ENCODE results near the gene PCDH9.

The PCDH9 gene

DNA sequence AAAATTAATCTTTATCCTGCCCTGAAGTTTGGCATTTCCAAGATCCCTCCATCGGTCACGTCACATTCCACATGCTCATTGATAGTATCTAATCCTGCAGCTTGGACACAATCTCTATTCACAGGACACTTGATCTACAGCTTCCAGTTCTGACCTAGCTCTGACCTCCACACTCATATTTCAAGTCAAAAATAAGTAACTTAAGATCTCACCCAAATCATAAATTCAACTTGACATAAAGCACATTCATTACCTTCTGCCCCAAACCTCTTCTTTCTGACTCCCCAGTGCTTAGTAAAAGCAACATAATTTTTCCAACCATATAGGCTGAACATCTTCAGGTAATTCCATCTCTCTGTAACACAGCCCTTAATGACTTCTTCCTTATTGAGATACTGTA, 880.2 kb downstream of the PCDH9 start:
- H2AFZ ChIP-seq (ENCODE audit: low read depth, low read length, severe bottlenecking): no peak overlapping the region
- no peak for TF ChIP-seq EZH2phosphoT487 (conservative IDR thresholded peaks at IDR 0.05; ENCODE audit: low read length)
- TF ChIP-seq, protein P1, sequence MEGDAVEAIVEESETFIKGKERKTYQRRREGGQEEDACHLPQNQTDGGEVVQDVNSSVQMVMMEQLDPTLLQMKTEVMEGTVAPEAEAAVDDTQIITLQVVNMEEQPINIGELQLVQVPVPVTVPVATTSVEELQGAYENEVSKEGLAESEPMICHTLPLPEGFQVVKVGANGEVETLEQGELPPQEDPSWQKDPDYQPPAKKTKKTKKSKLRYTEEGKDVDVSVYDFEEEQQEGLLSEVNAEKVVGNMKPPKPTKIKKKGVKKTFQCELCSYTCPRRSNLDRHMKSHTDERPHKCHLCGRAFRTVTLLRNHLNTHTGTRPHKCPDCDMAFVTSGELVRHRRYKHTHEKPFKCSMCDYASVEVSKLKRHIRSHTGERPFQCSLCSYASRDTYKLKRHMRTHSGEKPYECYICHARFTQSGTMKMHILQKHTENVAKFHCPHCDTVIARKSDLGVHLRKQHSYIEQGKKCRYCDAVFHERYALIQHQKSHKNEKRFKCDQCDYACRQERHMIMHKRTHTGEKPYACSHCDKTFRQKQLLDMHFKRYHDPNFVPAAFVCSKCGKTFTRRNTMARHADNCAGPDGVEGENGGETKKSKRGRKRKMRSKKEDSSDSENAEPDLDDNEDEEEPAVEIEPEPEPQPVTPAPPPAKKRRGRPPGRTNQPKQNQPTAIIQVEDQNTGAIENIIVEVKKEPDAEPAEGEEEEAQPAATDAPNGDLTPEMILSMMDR (IDR thresholded peaks at IDR 0.05; ENCODE audit: insufficient read depth, low read length, poor library complexity, severe bottlenecking): no peak

DNA sequence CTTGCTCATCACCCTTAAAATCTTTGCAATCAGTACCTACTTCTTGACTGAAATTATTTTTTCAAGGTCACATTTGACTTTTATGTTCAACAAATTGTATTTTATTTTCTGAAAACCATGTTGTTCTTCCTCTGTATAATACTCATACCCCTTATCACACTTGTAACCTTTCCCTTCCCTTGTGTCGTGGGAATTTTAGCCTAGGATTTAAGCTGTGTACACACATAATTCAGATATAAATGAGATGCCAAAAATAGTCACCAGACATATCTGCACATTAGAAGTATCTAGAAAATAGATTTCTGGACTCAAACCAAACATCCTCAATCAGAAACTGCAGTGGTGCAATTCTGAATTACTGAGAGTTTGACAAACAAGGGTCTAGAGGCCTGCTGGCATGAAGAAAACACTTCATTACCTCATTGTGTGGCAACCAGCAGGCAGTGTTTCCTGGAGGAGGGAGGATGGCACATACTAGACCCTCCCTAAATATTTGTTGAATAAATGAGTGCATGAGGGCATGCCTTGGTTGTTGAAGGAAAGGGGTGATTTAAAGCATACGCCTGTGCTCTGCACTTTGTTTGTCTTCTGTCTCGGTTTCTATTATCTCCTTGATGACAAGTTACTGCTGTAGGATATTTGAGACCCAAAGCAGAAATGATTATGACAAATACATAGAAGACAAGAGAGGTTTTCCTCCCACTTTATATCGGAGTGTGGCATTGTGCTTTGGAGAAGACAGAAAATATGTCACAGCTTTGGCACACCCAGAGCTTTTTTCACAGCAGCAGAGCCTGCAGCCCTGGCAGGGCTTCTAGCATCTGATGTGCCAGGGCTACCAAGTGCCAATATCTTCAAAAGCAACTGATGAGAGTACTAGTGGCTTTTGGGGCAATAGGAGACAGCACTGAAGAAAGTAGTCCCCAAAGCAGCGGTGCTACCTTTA, 881.1 kb downstream of the PCDH9 start:
- Histone ChIP-seq H2AFZ (ENCODE audit: low read depth, low read length, severe bottlenecking) (no peak overlapping the region), H3K9ac (ENCODE audit: low read length) (no peak overlapping the region), H4K20me1 (ENCODE audit: low read depth, low read length) (no peaks in the 10 kb centered on the region), H3K79me2 (ENCODE audit: insufficient read depth, low read length) (no peaks in the 10 kb centered on the region), H3K4me2 (ENCODE audit: low read depth, low read length, poor library complexity, severe bottlenecking) (no peak overlapping the region), H3K36me3 (ENCODE audit: low read length) (no peaks in the 10 kb centered on the region), H3K4me3 (ENCODE audit: insufficient read depth, low read length, poor library complexity, severe bottlenecking) (no peak overlapping the region), H3K27me3 (ENCODE audit: low read length) (no peaks in the 10 kb centered on the region), H3K9me3 (ENCODE audit: insufficient read depth, low read length) (no peaks in the 10 kb centered on the region), H3K27ac (ENCODE audit: low read depth, low read length) (no peak overlapping the region), H3K9me2 (replicated peaks; ENCODE audit: insufficient read depth, low read length) (no peaks in the 10 kb centered on the region), H3F3A (ENCODE audit: insufficient read depth) (no peaks in the 10 kb centered on the region)
- TF ChIP-seq, protein P1 (IDR thresholded peaks at IDR 0.05; ENCODE audit: insufficient read depth, low read length, poor library complexity, severe bottlenecking): no peak
- TF ChIP-seq EZH2phosphoT487 (conservative IDR thresholded peaks at IDR 0.05; ENCODE audit: low read length): no peak

More for the DNA sequence above, 880.2 kb downstream of the PCDH9 start:
- no peak overlapping the region for H3K4me2 ChIP-seq (ENCODE audit: low read depth, low read length, poor library complexity, severe bottlenecking)
- H3K27me3 ChIP-seq (ENCODE audit: low read length): no peaks in the 10 kb centered on the region
- H3F3A ChIP-seq (ENCODE audit: insufficient read depth): no peaks in the 10 kb centered on the region
- H3K9me3 ChIP-seq (ENCODE audit: insufficient read depth, low read length): no peaks in the 10 kb centered on the region
- H4K20me1 ChIP-seq (ENCODE audit: low read depth, low read length): no peaks in the 10 kb centered on the region
- no peak overlapping the region for H3K4me3 ChIP-seq (ENCODE audit: insufficient read depth, low read length, poor library complexity, severe bottlenecking)
- H3K27ac ChIP-seq (ENCODE audit: low read depth, low read length): no peak overlapping the region
- H3K9me2 ChIP-seq (replicated peaks; ENCODE audit: insufficient read depth, low read length): no peaks in the 10 kb centered on the region
- H3K9ac ChIP-seq (ENCODE audit: low read length): no peak overlapping the region
- no peaks in the 10 kb centered on the region for H3K36me3 ChIP-seq (ENCODE audit: low read length)
- H3K79me2 ChIP-seq (ENCODE audit: insufficient read depth, low read length): no peaks in the 10 kb centered on the region

DNA sequence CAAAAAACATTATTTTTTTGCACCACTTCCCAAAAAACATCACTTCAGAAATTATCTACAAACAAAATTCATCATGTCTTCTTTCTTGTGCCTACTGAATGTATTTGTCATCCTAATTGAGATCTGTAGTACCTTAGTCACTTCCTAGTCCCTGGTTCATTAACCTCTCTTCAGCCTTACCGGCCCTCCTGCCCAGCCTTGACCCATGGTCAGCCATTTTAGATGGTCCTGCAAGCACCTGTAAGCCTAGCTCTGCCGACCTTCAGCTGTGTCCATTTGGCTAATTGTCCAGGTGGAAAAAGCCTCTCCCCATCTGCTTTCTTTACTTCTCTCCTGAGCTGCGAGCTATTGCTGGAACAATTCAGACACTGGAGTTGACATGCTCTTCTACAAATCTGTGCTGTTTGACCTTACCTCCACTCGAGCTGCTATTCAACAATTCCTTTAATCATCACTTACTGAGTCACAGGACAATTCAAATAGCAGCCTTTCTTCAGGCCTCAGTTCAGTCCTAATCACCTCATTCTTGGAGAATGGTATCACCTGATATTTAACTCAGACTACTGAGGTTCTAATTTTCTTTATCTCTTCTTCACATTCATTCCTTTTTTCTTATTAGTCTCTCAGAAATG, 882.5 kb downstream of the PCDH9 start:
- Histone ChIP-seq H3K4me3 (ENCODE audit: insufficient read depth, low read length, poor library complexity, severe bottlenecking) (no peak overlapping the region), H3K27me3 (ENCODE audit: low read length) (no peaks in the 10 kb centered on the region), H3K36me3 (ENCODE audit: low read length) (no peaks in the 10 kb centered on the region), H3K9me2 (replicated peaks; ENCODE audit: insufficient read depth, low read length) (no peaks in the 10 kb centered on the region), H3F3A (ENCODE audit: insufficient read depth) (no peaks in the 10 kb centered on the region), H3K27ac (ENCODE audit: low read depth, low read length) (no peak overlapping the region), H4K20me1 (ENCODE audit: low read depth, low read length) (no peaks in the 10 kb centered on the region), H3K9ac (ENCODE audit: low read length) (no peak overlapping the region), H3K4me2 (ENCODE audit: low read depth, low read length, poor library complexity, severe bottlenecking) (no peak overlapping the region), H3K79me2 (ENCODE audit: insufficient read depth, low read length) (no peaks in the 10 kb centered on the region), H3K9me3 (ENCODE audit: insufficient read depth, low read length) (no peaks in the 10 kb centered on the region), H2AFZ (ENCODE audit: low read depth, low read length, severe bottlenecking) (peak overlapping the region; percentile 24)
- TF ChIP-seq, protein P1 (IDR thresholded peaks at IDR 0.05; ENCODE audit: insufficient read depth, low read length, poor library complexity, severe bottlenecking): no peak
- TF ChIP-seq EZH2phosphoT487 (conservative IDR thresholded peaks at IDR 0.05; ENCODE audit: low read length): no peak

All from SU-DHL-6 (cell line).